Femur (tissue), 1 donor: ENCODE data around the gene VPS11.
A peak's percentile ranks its signal among the peaks of the same experiment; 100 is the strongest.
"Not testable (repeated sequence)": the region's sequence is repeated elsewhere in the genome, so short reads cannot be mapped to it uniquely, and the experiment has no call there.

ENCODE experiments used
- DNase-seq: peaks from one replicate; pipeline ENCODE4 v3.0.0-alpha.2; 2017

Gene VPS11

DNA sequence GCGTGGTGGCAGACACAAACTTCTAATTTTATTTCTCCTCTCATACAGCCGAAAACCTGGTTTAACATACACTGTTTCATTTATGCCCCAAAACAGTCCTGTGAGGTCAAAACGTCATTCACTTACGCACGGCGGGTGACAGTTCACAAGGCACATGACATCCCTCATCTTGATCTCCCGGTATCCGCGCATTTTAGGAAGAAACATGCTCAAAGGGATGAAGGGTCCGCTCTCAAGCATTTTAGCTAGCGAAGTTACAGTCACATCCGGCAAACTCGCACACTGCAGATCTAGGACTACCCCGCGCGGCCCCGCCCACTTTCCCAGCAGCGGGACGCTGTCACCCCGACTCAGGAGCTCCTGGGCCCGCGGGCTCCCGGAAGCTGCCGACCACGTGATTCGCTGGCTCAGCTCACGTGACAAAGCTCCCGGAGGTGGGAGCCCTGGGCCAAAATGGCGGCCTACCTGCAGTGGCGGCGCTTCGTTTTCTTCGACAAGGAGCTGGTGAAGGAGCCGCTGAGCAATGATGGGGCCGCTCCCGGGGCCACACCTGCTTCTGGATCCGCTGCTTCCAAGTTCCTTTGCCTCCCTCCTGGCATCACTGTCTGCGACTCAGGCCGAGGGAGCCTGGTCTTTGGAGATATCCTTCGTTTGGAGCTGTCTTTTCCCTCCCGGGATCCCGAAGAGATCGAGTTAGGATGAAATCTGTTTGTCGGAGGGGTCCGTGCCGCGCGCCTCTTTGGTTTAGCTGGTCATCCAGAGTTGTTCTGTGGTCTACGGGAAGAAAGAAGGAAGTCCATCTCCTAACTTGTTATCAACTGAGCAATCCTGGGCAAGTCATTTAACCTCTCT lies at the start of gene VPS11:
TSS of gene VPS11 (plus strand) at position 448 of the 852 bp plus-strand sequence. CDS start at position 454, 6 bp downstream.
- DNase-seq: peak; percentile 97

- peak; percentile 98 for DNase-seq
These were observed 49.3 kb upstream of the VPS11 start, which contains the start of the genes RPS25 and TRAPPC4 for GRCh38 chr11:119018074-119018938. RPS25 (minus strand) TSS chr11:119018343; CDS start chr11:119018284, 59 bp downstream. TRAPPC4 (plus strand) TSS chr11:119018766; CDS start chr11:119018796, 30 bp downstream.

DNA sequence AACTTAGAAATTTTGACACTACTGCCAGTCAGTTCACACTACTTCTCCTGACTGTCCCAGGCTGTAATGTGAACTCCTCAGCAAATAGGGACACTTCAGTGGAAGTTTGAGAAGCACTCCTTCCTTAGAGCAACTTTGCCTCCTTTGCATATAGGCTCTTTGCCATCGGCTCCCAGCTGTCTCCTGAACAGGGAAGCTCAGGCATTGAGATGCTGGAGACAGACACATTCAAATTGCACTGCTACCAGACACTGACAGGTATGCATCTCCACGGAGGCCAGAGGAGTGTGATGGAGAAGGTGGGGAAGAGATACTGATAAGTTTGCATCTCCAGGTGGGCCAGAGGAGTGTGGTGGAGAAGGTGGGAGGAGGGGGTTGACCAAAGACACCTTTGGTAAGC lies 47.6 kb upstream of the VPS11 start:
- DNase-seq: no peak

GRCh38 chr11:119021631-119022030 lies 46.0 kb upstream of the VPS11 start:
- no peak for DNase-seq

DNA sequence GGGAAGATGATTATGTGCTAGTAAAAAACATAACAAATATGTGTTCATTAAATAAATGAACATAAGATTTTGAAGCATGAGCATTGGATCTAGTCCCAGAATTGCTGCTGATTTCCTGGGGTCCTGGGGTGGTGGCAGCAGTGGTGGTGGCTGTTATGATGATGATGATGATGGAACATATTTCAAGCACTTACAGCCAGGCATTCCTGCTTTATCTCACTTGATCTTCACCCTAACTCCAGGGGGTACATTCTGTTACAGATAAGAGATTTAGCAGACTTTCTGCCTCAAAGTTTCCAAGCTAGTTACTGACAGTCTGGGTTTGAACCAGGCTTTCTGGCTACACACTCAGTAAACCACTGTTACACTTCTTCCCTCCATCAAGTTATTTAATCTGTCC lies 43.9 kb upstream of the VPS11 start:
- no peak for DNase-seq

GRCh38 chr11:119024430-119025098 lies 43.1 kb upstream of the VPS11 start:
- no peak for DNase-seq

DNA sequence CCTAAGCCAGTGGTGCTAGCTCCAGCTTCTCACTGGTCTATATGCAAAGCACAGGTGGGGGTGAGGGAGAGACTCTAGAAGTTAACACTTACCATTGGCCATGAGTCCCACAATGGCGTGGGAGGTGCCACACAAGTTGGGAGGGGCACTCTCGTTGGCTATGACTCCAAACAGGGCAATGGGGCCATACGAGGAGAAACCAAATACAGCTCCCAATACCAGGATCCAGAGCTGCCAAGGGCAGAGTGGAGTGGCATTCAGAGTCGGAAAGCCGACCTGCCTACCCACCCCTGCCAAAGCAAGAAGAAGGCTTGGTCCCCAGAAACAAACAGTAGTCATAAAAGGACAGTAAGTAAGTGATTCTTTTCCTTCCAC lies 42.5 kb upstream of the VPS11 start:
- DNase-seq: no peak

DNA sequence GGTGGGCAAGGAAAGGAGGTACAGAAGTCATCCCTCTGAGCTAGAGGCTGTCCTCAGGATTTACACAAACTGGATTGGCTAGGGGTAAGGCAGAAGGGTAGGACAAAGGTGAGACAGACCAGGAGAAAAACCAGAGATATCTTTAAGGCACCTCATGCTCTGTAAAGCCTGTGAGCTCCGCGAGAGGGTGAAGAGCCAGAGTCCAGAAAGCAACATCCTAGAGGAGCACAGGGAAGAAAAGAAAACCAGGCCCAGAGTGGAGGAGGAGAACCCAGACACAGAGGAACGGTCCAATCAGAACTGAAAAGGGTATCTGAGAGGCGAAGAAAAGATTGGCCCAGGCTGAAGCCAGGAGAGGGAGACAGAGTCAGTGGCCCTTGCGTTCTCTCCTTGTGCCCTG lies 42.1 kb upstream of the VPS11 start:
- no peak for DNase-seq

- DNase-seq: no peak
These were observed 41.4 kb upstream of the VPS11 start for GRCh38 chr11:119025978-119026766.

- DNase-seq: no peak
These were observed 40.6 kb upstream of the VPS11 start for GRCh38 chr11:119026970-119027369.

- DNase-seq: no peak
These were observed 39.9 kb upstream of the VPS11 start for GRCh38 chr11:119027561-119028345.

DNA sequence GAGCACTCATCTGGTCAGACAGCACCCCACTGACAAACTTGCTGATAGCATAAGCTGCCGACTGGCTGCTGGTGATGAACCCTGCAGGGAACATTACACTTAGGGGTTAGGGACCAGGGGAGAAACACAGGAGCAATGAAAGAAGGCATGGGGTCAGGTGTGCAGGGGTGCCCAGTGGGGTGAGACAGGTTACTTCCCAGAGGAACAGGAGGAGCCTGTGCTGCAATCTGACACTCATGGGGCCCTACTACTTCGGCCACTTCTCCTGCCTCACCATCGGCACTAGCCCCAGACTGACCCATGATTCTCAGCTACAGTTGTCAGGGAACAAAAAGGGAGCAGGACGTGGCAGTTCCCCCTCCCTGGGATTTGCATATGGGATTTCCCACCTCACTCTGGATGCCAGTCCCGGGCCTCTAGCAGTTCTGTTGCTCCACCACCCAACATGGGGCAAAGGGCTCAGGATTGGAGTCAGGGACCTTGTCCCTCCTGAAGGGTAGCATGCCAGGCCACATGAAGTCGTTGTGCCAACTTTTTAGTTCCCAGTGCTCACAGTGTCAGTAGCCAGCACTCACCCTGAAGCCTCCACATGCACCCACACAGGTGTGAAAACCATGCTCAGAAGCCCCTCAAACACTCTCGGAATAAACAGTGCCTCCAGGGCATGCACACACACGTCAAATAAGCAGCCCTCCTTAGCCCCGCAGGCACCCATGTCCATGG lies 39.1 kb upstream of the VPS11 start:
- DNase-seq: no peak

GRCh38 chr11:119029069-119029339 lies 38.6 kb upstream of the VPS11 start:
- no peak for DNase-seq

GRCh38 chr11:119029340-119030028 lies 38.1 kb upstream of the VPS11 start:
- peak; percentile 41 for DNase-seq

- no peak for DNase-seq
These were observed 37.6 kb upstream of the VPS11 start for GRCh38 chr11:119030029-119030328.

DNA sequence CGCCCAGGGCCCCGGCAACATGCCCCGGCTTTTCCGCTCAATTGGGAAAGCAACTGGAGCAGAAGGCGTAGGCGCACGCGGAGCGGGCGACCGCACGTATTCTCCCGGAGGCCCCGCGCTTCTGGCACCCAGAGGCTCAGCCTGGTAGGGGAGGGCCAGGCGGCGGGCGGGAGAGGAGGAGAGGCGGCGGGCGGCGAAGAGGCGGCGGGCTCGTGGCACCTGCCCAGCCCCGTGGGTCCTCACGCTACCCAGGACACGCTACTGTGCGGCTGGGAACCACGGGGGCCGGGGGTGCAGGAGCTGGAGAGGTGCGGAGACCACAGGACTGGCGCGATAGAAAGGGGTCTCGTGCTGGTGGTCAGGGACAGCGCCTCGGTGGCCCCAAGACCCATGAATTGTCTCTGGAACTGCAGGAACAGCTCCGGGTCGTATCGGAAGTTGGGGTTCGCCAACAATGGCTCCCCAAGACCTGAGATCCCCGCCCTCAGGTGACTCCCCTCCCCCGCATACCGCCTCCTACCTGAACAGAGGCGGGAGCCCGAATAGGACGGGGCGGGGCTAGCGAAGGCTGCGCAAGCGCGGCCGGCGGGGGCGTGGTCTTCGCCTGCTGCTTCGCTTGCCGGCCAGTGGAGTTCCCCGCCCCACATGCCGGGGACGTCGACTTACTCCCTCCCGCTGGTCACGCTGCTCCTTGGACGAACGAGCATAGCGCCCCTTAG lies 37.1 kb upstream of the VPS11 start, which contains the start of gene SLC37A4:
TSS of gene SLC37A4 (minus strand) at position 549 of the 719 bp plus-strand sequence.
- DNase-seq: peak; percentile 97

GRCh38 chr11:119031912-119032280 lies 35.7 kb upstream of the VPS11 start:
- DNase-seq: no peak

GRCh38 chr11:119033421-119033820 lies 34.2 kb upstream of the VPS11 start:
- DNase-seq: not testable (repeated sequence)

DNA sequence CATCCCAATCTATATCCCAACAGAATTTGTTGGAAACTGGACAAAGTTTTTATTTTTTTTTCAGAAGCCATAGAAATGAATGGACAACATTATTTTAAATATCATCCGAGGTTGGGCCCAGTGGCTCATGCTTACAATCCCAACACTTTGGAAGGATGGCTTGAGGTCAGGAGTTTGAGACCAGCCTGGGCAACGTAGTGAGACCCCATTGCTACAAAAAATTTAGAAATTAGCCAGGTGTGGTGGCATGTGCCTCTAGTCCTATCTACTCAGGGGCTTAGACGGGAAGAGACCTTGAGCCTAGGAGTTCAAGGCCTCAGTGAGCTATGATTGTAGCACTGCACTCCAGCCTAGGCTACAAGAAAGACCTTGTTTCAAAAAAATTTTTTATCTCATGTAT lies 32.8 kb upstream of the VPS11 start:
- DNase-seq: no peak

DNA sequence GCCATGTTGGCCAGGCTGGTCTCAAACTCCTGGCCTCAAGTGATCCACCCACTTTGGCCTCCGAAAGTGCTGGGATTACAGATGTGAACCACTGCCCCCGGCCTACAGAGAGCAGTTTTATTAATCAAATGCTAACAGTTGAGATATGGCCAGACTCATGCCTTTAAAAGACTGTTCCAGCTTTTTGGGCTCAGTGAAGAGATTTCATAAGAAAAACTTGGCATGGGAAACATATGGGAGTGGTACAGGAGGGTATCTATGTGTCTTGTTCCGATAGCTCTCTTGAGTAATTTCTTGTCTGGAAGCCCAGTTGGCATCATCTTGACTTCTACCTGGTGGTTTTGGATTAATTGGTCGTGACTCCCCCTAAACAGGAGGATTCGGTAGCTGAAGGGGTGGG lies 28.7 kb upstream of the VPS11 start:
- DNase-seq: no peak
